ENCODE data around the gene TSPAN18.

GRCh38 chr11:44713022-44713421 is 13.7 kb upstream of the TSPAN18 start:
- TF ChIP-seq CTCF (IDR thresholded peaks at IDR 0.05) (no peak), EP300 (IDR thresholded peaks at IDR 0.05) (no peak), POLR2A (IDR thresholded peaks at IDR 0.05; ENCODE audit: low read depth) (no peak), POLR2AphosphoS5 (IDR thresholded peaks at IDR 0.05) (no peak)
